GM10248 (cell line): ENCODE results near the gene STUB1.

Experiments
- CTCF ChIA-PET: fragments of 300-600 bp; sonication (Branson Sonifier 250); formaldehyde crosslinking; extraction: SDS; loops from one replicate; lab custom pipeline; 2021; ENCODE audit warnings: antibody characterized with exemption; lab: Yijun Ruan, JAX
- POLR2A ChIA-PET: fragments of 350-650 bp; sonication (Branson Sonifier 250); formaldehyde crosslinking; extraction: SDS; loops from one replicate; lab custom pipeline; 2020; ENCODE audit warnings: antibody characterized with exemption; lab: Yijun Ruan, JAX
- DNase-seq: peaks from one replicate; pipeline ENCODE4 v3.0.0; 2012; ENCODE audit errors: extremely low spot score
- TF ChIP-seq, protein P1 (sequence below): IDR thresholded peaks from 2 replicates; pipeline ENCODE4 v1.5.1; 2012; ENCODE audit warnings: mild to moderate bottlenecking, low read depth; ENCODE audit errors: extremely low read depth, missing control alignments, control extremely low read depth

The STUB1 gene

DNA sequence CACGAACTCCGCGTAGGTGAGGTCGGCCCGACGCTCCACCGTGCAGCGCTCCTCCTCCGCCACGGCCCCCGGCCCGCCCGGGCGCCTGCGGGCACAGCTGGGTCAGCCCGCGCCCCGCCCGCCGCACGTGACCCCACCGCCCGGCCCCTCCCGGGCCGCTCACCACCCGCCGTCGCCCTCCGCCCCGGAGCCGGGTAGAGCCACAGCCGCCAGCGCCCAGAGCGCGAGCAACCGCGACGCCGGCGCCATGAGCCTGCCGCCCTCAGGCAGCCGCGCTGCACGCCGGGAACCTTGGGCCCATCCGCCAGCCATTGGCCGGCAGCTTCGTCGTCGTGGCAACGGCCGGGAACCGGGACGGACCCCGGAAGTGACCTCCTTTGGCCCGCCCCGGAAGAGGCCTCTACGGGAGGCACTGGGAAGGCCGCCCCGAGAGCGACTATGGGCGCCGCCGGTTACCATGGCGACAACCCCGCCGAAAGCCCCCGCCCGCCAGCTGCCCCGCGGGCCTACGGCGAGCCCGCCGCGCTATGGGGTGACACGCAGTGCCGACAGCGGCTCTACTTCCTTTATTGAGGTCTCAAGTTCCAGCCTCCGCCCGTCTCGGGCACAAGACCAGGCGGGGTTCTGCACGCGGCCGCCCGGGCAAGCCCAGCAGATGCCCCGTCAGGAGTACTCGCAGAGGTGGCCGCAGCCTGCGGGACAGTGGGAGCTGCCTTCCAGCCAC is 4.0 kb downstream of the STUB1 start, which contains the start of gene JMJD8:
TSS of gene JMJD8 (minus strand) at position 264 of the 724 bp plus-strand sequence. CDS start at position 249, 15 bp downstream.
- DNase-seq = peak; percentile 97
- ChIA-PET POLR2A (interaction anchor here (0.9 kb wide), 1 partner anchor 36 kb away, joined by 3 read pairs; no protein-coding TSS in a partner anchor), CTCF (interaction anchor here (1.2 kb wide), 2 partner anchors 9 to 12 kb away, joined by 3 to 4 read pairs; partner anchors contain the start of gene RHBDL1)
- TF ChIP-seq, protein P1, sequence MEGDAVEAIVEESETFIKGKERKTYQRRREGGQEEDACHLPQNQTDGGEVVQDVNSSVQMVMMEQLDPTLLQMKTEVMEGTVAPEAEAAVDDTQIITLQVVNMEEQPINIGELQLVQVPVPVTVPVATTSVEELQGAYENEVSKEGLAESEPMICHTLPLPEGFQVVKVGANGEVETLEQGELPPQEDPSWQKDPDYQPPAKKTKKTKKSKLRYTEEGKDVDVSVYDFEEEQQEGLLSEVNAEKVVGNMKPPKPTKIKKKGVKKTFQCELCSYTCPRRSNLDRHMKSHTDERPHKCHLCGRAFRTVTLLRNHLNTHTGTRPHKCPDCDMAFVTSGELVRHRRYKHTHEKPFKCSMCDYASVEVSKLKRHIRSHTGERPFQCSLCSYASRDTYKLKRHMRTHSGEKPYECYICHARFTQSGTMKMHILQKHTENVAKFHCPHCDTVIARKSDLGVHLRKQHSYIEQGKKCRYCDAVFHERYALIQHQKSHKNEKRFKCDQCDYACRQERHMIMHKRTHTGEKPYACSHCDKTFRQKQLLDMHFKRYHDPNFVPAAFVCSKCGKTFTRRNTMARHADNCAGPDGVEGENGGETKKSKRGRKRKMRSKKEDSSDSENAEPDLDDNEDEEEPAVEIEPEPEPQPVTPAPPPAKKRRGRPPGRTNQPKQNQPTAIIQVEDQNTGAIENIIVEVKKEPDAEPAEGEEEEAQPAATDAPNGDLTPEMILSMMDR = no peak

DNA sequence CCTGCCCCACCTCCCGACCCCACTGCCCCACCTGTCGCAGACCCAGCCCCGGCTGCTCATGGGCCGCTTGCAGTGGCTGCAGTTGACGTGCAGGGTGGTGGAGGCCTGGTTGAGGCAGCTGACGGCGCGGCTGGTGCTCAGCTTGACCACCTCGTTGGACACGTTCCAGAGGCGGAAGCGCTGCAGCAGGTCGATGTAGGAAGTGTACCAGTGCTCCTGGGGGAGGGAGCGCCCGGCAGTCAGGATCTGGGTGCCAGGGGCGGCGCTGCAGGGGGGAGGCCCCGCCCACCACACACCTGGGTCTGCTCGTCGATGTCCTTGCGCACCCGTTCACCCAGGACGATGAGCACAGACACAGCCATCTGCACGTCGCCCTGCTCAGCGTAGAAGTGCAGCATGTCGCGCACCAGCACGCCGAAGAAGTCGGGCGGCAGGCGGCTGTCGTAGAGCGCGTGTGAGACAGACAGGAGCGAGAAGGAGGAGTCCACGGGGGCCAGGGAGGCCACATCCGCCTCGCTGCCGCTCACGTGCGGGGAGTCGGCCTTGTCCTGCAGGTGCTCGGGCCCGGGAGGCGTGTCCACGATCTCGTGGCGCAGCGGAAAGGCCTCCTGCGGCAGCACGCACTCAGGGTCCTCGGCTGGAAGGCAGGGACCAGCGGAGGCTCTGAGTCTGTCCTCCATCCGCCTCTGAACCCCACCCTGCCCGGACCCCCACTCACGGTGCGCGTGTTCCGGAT is 4.9 kb downstream of the STUB1 start:
- TF ChIP-seq, protein P1 = no peak
- ChIA-PET POLR2A (no interaction called here), CTCF (interaction anchor here (1.2 to 1.8 kb wide), 3 partner anchors 9 to 17 kb away, joined by 3 to 8 read pairs (median 4); partner anchors contain the start of genes RHBDL1 and RHOT2)
- DNase-seq = no peak

DNA sequence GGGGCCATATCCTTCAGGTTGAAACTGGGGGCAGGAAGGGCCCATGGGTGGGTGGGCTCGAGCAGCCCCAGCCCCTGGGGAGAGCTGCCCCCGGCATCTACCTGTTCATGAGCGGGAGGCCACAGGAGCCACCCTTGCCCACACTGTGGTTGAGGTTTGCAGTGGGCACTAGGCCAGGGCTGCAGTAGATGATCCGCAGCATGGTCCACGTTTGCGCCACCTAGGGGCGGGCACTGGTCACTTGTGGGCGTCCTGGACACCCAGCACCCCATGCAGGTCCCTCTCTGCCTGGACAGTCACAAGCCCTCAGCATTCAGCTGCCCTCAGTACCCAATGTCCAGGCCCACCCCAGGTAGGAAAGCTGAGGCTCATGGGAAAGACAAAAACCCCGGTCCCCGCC is 5.8 kb downstream of the STUB1 start:
- DNase-seq = no peak
- ChIA-PET POLR2A (interaction anchor here (0.9 kb wide), 1 partner anchor 50 kb away, joined by 3 read pairs; no protein-coding TSS in a partner anchor), CTCF (interaction anchor here (1.0 to 3.2 kb wide), 4 partner anchors 18 to 100 kb away, joined by 3 to 9 read pairs (median 6); partner anchors contain the start of gene RHOT2)
- TF ChIP-seq, protein P1 = peak; percentile 23

DNA sequence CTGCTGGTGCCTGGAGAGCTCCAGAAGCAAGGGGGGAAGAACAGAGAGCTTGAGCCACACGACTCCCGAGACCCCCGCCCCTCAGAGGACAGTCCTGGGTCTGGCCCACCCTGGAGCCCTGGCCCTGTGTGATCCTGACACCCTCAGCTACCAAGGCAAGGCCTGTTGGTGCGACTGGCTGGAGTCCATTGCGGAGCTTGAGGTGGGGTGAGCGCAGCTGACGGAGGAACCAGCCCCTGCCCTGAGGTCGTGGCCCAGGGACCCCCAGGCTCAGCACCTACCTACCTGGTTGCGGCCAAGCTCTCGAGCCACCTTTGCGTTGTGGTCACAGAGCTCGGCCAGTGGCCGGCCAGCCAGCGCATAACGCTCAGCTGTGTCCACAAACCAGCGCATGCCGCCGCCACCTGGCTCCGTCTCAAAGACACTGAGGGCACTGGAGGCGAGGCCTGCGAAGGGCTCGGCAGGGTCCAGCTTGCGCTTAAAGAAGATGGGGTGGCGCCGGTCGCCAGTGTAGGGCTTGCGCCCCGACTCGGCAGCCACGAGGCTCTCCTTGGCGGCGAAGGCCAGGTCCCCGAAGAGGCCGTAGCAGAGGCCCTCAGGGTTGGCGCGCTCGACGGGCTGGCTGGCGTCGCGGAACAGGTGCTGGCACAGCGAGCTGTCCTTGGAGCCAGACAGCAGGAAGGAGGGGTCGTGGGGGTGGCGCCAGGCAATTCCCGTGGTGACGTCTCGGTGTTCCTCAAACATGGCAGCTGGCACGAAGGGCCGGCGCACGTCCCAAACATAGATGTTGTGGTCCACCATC is 6.5 kb downstream of the STUB1 start:
- POLR2A ChIA-PET = interaction anchor here (0.9 kb wide), 1 partner anchor 49 kb away, joined by 3 read pairs; no protein-coding TSS in a partner anchor
- TF ChIP-seq, protein P1 = no peak

DNA sequence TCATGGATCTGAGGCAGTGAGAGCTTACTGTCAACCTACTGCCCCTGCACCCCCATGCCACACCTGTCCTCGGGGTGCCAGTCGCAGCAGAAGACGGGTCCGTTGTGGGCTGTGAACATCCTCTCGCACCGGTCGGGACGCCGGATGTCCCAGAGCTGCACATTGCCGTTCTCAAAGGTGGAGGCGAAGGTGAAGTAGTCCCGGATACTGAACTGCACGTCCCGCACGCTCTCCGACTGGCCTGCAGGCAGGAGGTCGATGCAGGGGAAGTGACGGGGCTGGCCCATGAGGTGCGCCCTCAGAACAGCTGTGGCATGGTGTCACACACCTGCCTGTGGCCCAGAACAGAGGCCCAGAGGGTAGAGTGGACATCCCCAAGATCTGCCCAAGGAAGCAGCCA is 7.3 kb downstream of the STUB1 start:
- ChIA-PET POLR2A (no interaction called here), CTCF (interaction anchor here (1.0 to 3.2 kb wide), 3 partner anchors 32 to 98 kb away, joined by 3 to 9 read pairs (median 5); no protein-coding TSS in a partner anchor)
- TF ChIP-seq, protein P1 = no peak
- DNase-seq = no peak

More for the DNA sequence above, 6.5 kb downstream of the STUB1 start:
- CTCF ChIA-PET = interaction anchor here (1.0 to 3.2 kb wide), 6 partner anchors 19 to 99 kb away, joined by 3 to 9 read pairs (median 5); partner anchors contain the start of gene RHOT2
- DNase-seq = no peak
